ENCODE data around the gene LINS1. TPM values are rescaled to one million over a fixed set of nuclear protein-coding genes. Genes with fewer than 3 reads are reported as not detected.

The LINS1 gene
- total and polyA plus RNA-seq, 2 experiments from 2014 or later: 11.7 to 15.4 TPM

DNA sequence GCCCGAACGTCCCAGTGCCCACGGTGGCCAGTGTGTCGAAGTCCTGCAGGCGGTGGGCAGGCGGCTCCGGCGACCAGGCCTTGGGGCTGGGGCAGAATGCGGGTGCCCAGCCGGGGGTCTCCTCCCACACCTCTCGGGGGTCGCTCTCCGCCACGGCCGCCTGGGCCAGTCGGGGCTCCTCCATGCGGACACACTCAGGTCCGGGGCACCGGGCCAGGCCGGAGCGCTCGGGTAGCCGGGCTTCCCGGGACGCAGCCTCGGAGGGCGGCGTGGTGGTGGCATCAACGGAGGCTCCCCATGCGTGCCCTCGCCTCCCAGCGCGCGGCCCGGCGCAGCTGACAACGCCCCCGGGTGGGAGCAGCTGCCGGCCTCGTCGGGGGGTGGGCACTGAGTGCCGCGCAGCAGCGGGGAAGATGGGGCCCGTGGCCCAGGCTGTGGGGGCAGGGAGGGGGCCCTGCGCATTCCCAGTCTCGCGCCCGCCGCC is 43.2 kb downstream of the LINS1 start (continued):
- TF ChIP-seq, protein P1, sequence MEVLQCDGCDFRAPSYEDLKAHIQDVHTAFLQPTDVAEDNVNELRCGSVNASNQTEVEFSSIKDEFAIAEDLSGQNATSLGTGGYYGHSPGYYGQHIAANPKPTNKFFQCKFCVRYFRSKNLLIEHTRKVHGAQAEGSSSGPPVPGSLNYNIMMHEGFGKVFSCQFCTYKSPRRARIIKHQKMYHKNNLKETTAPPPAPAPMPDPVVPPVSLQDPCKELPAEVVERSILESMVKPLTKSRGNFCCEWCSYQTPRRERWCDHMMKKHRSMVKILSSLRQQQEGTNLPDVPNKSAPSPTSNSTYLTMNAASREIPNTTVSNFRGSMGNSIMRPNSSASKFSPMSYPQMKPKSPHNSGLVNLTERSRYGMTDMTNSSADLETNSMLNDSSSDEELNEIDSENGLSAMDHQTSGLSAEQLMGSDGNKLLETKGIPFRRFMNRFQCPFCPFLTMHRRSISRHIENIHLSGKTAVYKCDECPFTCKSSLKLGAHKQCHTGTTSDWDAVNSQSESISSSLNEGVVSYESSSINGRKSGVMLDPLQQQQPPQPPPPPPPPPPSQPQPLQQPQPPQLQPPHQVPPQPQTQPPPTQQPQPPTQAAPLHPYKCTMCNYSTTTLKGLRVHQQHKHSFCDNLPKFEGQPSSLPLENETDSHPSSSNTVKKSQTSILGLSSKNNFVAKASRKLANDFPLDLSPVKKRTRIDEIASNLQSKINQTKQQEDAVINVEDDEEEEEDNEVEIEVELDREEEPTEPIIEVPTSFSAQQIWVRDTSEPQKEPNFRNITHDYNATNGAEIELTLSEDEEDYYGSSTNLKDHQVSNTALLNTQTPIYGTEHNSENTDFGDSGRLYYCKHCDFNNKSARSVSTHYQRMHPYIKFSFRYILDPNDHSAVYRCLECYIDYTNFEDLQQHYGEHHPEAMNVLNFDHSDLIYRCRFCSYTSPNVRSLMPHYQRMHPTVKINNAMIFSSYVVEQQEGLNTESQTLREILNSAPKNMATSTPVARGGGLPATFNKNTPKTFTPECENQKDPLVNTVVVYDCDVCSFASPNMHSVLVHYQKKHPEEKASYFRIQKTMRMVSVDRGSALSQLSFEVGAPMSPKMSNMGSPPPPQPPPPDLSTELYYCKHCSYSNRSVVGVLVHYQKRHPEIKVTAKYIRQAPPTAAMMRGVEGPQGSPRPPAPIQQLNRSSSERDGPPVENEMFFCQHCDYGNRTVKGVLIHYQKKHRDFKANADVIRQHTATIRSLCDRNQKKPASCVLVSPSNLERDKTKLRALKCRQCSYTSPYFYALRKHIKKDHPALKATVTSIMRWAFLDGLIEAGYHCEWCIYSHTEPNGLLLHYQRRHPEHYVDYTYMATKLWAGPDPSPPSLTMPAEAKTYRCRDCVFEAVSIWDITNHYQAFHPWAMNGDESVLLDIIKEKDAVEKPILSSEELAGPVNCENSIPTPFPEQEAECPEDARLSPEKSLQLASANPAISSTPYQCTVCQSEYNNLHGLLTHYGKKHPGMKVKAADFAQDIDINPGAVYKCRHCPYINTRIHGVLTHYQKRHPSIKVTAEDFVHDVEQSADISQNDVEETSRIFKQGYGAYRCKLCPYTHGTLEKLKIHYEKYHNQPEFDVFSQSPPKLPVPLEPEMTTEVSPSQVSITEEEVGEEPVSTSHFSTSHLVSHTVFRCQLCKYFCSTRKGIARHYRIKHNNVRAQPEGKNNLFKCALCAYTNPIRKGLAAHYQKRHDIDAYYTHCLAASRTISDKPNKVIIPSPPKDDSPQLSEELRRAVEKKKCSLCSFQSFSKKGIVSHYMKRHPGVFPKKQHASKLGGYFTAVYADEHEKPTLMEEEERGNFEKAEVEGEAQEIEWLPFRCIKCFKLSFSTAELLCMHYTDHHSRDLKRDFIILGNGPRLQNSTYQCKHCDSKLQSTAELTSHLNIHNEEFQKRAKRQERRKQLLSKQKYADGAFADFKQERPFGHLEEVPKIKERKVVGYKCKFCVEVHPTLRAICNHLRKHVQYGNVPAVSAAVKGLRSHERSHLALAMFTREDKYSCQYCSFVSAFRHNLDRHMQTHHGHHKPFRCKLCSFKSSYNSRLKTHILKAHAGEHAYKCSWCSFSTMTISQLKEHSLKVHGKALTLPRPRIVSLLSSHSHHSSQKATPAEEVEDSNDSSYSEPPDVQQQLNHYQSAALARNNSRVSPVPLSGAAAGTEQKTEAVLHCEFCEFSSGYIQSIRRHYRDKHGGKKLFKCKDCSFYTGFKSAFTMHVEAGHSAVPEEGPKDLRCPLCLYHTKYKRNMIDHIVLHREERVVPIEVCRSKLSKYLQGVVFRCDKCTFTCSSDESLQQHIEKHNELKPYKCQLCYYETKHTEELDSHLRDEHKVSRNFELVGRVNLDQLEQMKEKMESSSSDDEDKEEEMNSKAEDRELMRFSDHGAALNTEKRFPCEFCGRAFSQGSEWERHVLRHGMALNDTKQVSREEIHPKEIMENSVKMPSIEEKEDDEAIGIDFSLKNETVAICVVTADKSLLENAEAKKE (CRISPR knock-in tag; IDR thresholded peaks at IDR 0.05): no peak

DNA sequence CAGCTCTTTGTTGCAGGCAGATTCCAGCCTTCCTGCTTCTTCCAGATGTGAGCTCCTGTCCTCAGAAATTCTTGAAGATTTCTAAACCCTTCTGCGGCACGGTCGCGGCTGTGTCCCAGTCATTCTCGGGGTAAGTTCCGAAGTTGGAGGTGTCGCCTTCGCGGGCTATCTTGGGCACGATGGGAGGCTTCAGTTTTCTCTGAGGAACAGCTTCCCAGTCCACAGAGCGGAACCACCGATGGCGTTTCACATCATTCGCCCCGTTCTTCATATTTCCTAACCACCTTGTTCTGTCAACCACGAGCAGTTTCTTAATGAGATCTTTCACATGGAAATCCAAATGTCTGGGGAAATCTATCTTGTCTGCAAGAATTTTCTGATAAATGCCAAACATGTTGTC is 48.5 kb downstream of the LINS1 start:
- Histone ChIP-seq H3K4me3 (no peak overlapping the region), H3K4me1 (ENCODE audit: insufficient read depth) (no peaks in the 10 kb centered on the region), H3K4me2 (no peak overlapping the region), H3K9me2 (ENCODE audit: insufficient read depth) (no peaks in the 10 kb centered on the region), H2AFZ (no peak overlapping the region), H3K79me2 (replicated peaks; ENCODE audit: insufficient read depth) (no peaks in the 10 kb centered on the region), H4K20me1 (replicated peaks; ENCODE audit: insufficient read depth) (no peaks in the 10 kb centered on the region), H3K27me3 (ENCODE audit: insufficient read depth) (no peaks in the 10 kb centered on the region), H3K27ac (ENCODE audit: low read depth) (no peak overlapping the region), H3K36me3 (ENCODE audit: insufficient read depth) (no peaks in the 10 kb centered on the region; the same call in 1 of the 2 replicates), H3F3A (replicated peaks; ENCODE audit: low read depth) (no peaks in the 10 kb centered on the region)
- H3K27ac Mint-ChIP-seq: no peak overlapping the region
- no peak overlapping the region for H3K4me3 Mint-ChIP-seq
- no peak for ATAC-seq
- H3K9me3 Mint-ChIP-seq: peaks cover 55% of the 10 kb centered on the region
- H3K36me3 Mint-ChIP-seq (ENCODE audit: low read depth): peaks cover 35% of the 10 kb centered on the region; the same call in 2 of the 3 replicates
- DNase-seq (ENCODE audit: low spot score): no peak
- TF ChIP-seq ZNF331 (CRISPR knock-in tag; IDR thresholded peaks at IDR 0.05; ENCODE audit: low read depth) (no peak), NANOG (IDR thresholded peaks at IDR 0.05; ENCODE audit: borderline replicate concordance) (no peak)
- H3K27me3 Mint-ChIP-seq (ENCODE audit: insufficient read depth, low read depth, poor library complexity): no peaks in the 10 kb centered on the region
- H3K4me1 Mint-ChIP-seq: 0 out of 3 replicates have a peak, but pooled peaks cover 3% of the 10 kb centered on the region

DNA sequence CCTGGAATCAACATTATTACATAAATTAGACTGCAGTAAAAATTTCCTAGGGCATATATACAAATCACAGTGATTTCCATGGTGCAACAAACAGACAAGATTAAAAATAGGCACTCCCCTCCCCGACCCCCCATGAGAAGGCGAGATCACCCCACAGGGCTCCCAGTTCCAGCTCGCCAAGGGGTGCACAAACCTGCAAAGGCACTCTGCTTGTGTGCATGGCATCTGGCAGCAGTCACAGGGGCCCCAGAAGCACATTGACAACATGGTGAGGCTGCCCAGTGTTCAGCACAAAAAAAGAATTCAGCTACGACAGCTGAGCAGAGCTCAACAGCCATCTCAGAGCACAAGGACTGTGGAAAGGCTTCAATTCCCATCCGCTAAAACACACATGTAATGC is 54.0 kb downstream of the LINS1 start:
- no peaks in the 10 kb centered on the region for H3K27me3 ChIP-seq (ENCODE audit: insufficient read depth)
- no peaks in the 10 kb centered on the region for H3K4me1 ChIP-seq (ENCODE audit: insufficient read depth)
- Mint-ChIP-seq H3K9me3 (peaks cover 30% of the 10 kb centered on the region), H3K36me3 (ENCODE audit: low read depth) (peaks cover 12% of the 10 kb centered on the region; the same call in 2 of the 3 replicates), H3K27me3 (ENCODE audit: insufficient read depth, low read depth, poor library complexity) (no peaks in the 10 kb centered on the region), H3K4me3 (no peak overlapping the region), H3K4me1 (0 out of 3 replicates have a peak, but pooled peaks cover 3% of the 10 kb centered on the region), H3K27ac (no peak overlapping the region)
- H3K4me3 ChIP-seq: no peak overlapping the region
- DNase-seq (ENCODE audit: low spot score): no peak
- TF ChIP-seq, protein P2, sequence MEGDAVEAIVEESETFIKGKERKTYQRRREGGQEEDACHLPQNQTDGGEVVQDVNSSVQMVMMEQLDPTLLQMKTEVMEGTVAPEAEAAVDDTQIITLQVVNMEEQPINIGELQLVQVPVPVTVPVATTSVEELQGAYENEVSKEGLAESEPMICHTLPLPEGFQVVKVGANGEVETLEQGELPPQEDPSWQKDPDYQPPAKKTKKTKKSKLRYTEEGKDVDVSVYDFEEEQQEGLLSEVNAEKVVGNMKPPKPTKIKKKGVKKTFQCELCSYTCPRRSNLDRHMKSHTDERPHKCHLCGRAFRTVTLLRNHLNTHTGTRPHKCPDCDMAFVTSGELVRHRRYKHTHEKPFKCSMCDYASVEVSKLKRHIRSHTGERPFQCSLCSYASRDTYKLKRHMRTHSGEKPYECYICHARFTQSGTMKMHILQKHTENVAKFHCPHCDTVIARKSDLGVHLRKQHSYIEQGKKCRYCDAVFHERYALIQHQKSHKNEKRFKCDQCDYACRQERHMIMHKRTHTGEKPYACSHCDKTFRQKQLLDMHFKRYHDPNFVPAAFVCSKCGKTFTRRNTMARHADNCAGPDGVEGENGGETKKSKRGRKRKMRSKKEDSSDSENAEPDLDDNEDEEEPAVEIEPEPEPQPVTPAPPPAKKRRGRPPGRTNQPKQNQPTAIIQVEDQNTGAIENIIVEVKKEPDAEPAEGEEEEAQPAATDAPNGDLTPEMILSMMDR (conservative IDR thresholded peaks at IDR 0.05; ENCODE audit: low read depth in 2 of 2): no peak
- H3F3A ChIP-seq (replicated peaks; ENCODE audit: low read depth): no peaks in the 10 kb centered on the region
- no peaks in the 10 kb centered on the region; the same call in 1 of the 2 replicates for H3K36me3 ChIP-seq (ENCODE audit: insufficient read depth)
- H3K27ac ChIP-seq (ENCODE audit: low read depth): no peak overlapping the region
- ATAC-seq: no peak
- no peaks in the 10 kb centered on the region for H4K20me1 ChIP-seq (replicated peaks; ENCODE audit: insufficient read depth)
- H2AFZ ChIP-seq: no peak overlapping the region
- no peaks in the 10 kb centered on the region for H3K79me2 ChIP-seq (replicated peaks; ENCODE audit: insufficient read depth)
- H3K9me2 ChIP-seq (ENCODE audit: insufficient read depth): no peaks in the 10 kb centered on the region
- H3K4me2 ChIP-seq: no peak overlapping the region
